ENCODE measurements around the gene XKR7. TPM values are rescaled to one million over a fixed set of nuclear protein-coding genes. Genes with fewer than 3 reads are reported as not detected.

The XKR7 gene, protein sequence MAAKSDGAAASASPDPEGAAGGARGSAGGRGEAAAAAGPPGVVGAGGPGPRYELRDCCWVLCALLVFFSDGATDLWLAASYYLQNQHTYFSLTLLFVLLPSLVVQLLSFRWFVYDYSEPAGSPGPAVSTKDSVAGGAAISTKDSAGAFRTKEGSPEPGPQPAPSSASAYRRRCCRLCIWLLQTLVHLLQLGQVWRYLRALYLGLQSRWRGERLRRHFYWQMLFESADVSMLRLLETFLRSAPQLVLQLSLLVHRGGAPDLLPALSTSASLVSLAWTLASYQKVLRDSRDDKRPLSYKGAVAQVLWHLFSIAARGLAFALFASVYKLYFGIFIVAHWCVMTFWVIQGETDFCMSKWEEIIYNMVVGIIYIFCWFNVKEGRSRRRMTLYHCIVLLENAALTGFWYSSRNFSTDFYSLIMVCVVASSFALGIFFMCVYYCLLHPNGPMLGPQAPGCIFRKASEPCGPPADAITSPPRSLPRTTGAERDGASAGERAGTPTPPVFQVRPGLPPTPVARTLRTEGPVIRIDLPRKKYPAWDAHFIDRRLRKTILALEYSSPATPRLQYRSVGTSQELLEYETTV
- not detected in 2 replicates for total RNA-seq

GRCh38 chr20:31967830-31968249 lies at the start of gene XKR7:
TSS of gene XKR7 (plus strand) at chr20:31968151. CDS start at chr20:31968176, 25 bp downstream.

DNA sequence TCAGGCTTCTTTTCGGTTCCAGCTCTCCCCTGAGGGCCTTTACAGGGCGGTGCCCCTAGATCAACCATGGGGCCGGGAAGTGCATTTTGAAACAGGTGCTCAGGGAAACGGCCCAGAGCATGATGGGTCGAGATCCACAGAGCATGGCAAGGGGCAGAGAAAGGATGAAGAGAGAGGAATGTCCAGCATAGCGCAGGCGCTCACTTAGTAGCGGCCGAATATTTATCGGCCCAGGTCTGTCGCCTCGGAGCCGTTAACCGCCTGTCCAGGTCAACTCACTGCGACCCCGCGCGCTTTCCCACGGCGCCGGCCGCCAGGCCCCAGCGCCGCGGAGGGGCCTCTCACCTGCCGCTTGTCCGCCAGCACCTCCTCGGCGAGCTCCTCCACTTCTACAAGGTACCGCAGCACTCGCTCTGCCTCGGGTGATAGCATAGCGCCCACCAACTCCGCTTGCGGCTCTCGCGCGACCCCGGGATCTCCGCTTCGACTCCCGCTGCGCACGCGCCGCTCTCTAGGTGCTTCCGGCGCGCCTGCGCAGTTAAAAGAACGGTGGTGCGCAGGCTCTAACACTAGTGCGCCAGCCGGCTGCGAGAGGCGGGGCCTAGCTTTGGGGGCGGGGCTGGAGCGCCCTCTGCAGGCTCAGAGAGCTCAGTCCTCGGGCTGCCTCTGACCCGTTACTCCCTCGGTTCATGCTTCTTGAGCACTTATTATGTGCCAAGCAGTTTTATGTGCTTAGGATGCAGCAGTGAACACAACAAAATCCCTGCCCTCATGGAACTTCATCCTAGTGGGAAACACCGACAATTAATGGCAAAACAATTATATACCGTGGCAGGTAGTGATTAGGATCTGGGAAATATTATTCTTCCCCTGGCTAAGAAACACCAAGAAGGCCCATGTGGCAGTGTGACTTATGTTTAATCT lies 16.2 kb upstream of the XKR7 start, which contains the start of gene PDRG1:
PDRG1 (minus strand) TSS at position 517 of the 924 bp plus-strand sequence; CDS start at position 432, 85 bp downstream.

GRCh38 chr20:32010101-32010500 lies 42.1 kb downstream of the XKR7 start, which contains the start of gene CCM2L:
TSS of gene CCM2L (plus strand) at chr20:32010438. CDS start at chr20:32010455, 17 bp downstream.

DNA sequence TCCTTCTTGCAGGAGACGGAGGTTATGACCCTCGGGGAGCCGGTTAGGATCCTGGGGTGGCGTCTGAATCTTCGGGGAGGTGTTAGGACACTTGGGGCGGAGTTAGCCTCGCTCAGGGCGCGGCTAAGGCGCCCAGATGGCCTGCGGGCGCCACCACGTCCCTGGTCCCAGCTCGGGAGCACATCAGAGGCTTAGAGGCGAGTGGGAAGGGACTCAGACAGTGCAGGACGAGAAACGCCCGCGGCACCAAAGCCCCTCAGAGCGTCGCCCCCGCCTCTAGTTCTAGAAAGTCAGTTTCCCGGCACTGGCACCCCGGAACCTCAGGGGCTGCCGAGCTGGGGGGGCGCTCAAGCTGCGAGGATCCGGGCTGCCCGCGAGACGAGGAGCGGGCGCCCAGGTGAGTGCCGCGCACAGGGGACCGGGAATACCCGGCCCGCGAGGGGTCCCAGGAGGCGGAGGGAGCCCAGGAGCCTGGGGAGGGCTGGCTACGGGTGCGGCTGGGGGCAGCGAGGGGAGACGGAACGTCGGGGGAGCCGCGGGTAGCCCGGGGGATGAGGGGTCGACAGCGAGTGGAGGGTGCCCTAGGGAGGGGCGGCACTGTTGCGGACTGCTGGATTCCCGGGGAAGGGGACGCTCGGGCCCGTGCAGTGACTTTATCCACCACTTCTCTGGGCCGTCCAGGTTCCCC lies 84.3 kb downstream of the XKR7 start, which contains the start of gene HCK:
HCK (plus strand) TSS at position 153 of the 688 bp plus-strand sequence.

Small RNAs within 50 kb of the gene (small RNA-seq; reads per million reads assigned to genes)
- gene RNA5SP481: not detected
- gene RNA5SP482: not detected

Other genes starting within 250 kb of the XKR7 start
- gene BCL2L1, start 245.3 kb upstream of the XKR7 start, total RNA-seq: 77.9 and 97.6 TPM in 2 replicates
- 34.5 and 52.8 TPM in 2 replicates for gene TPX2, start 228.9 kb upstream of the XKR7 start, total RNA-seq
- 0.11 and 0.13 TPM in 2 replicates for gene MYLK2, start 148.8 kb upstream of the XKR7 start, total RNA-seq
- not detected in 2 replicates for gene FOXS1, start 122.5 kb upstream of the XKR7 start, total RNA-seq
- 1.5 and 1.6 TPM in 2 replicates for gene DUSP15, start 97.6 kb upstream of the XKR7 start, total RNA-seq
- 0.11 and 0.26 TPM in 2 replicates for gene TTLL9, start 97.5 kb upstream of the XKR7 start, total RNA-seq
- gene PDRG1, start 16.1 kb upstream of the XKR7 start, total RNA-seq: 3.1 and 3.4 TPM in 2 replicates
- not detected in 2 replicates for gene CCM2L, start 42.3 kb downstream of the XKR7 start, total RNA-seq
- gene HCK, start 84.1 kb downstream of the XKR7 start, total RNA-seq: 0.11 TPM in 1 of 2 replicates, not detected in the other
- gene TM9SF4, start 141.6 kb downstream of the XKR7 start, total RNA-seq: 46.8 and 48.2 TPM in 2 replicates
- 2.4 and 2.6 TPM in 2 replicates for gene PLAGL2, start 239.6 kb downstream of the XKR7 start, total RNA-seq
- 47.6 and 49.4 TPM in 2 replicates for gene POFUT1, start 239.7 kb downstream of the XKR7 start, total RNA-seq